ENCODE results near the gene RCCD1. TPM values are rescaled to one million over a fixed set of nuclear protein-coding genes. Genes with fewer than 3 reads are reported as not detected.

Gene RCCD1
- total and polyA plus RNA-seq, 9 of the 15 experiments (the other 6 are each of a cell fraction or from before 2014, with no cell fraction given), result 11.1 to 51.4 (median 24.7) TPM

DNA sequence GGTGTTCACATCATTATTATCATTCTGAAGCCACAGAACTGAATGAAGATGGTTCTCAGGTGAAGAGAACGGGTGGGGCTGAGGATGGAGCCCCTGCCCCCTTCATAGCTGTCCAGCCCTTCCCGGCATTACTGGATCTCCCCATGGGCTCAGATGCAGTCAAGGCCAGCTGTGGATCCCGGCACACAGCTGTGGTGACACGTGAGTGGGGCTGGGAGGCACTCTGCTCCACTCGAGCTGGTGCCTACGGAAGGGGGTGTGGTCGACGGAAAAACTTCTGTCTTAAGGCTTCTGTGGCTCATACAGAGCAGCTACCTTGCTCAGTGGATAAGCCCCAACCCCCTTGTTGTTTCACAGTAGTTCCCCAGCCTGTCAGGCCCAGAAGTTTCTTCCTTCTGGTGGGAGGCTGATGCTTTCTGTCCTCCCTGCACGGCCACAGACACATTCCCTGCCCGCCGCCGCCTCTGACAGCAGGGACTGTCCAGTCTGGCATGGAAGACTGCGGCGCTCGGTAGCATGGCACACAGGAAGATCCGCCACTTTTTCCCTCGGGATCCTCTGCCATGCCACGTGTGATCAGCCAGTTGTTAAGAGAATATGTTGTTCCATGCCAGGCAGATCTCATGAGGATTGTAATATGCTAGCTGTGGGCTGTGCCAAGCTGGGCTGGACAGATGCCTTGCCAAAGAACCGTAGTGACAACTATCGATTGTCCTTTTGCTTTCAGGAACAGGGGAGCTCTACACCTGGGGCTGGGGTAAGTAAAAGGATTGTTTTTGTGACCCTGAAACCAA lies 5.8 kb downstream of the RCCD1 start (continued):
- TF ChIP-seq, protein P1, sequence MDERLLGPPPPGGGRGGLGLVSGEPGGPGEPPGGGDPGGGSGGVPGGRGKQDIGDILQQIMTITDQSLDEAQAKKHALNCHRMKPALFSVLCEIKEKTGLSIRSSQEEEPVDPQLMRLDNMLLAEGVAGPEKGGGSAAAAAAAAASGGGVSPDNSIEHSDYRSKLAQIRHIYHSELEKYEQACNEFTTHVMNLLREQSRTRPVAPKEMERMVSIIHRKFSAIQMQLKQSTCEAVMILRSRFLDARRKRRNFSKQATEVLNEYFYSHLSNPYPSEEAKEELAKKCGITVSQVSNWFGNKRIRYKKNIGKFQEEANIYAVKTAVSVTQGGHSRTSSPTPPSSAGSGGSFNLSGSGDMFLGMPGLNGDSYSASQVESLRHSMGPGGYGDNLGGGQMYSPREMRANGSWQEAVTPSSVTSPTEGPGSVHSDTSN (CRISPR knock-in tag; IDR thresholded peaks at IDR 0.05; ENCODE audit: low read depth), result no peak
- TF ChIP-seq, protein P1 (tag; conservative IDR thresholded peaks at IDR 0.05; ENCODE audit: low read depth), result no peak

GRCh38 chr15:90962021-90962420 lies 7.3 kb downstream of the RCCD1 start:
- Histone ChIP-seq H3K9ac (ENCODE audit: insufficient read depth in 1 of 2, low read depth in 2 of 2, low read length in 2 of 2) (no peak overlapping the region), H4K20me1 (replicated peaks; ENCODE audit: control insufficient read depth, insufficient read depth, low read length) (no peaks in the 10 kb centered on the region), H3K4me3 (no peak overlapping the region), H3K9me1 (ENCODE audit: control insufficient read depth, insufficient read depth, low read length) (no peaks in the 10 kb centered on the region), H3K4me2 (ENCODE audit: insufficient read depth, low read length) (no peak overlapping the region), H3K9me3 (replicated peaks; ENCODE audit: control insufficient read depth, insufficient read depth, low read depth, low read length) (no peaks in the 10 kb centered on the region), H3K27ac (ENCODE audit: extremely low read depth, low read depth, low read length) (no peak overlapping the region), H3K36me3 (ENCODE audit: control insufficient read depth, insufficient read depth, low read length) (peaks cover 91% of the 10 kb centered on the region), H3K27me3 (ENCODE audit: control insufficient read depth in 2 of 2, insufficient read depth in 2 of 2, low read length in 2 of 2) (no peaks in the 10 kb centered on the region), H3K79me2 (ENCODE audit: control insufficient read depth, insufficient read depth, low read length) (peaks cover 20% of the 10 kb centered on the region; the same call in 2 of the 3 replicates), H3K4me1 (replicated peaks in 1 of 2; ENCODE audit: control insufficient read depth in 2 of 2, insufficient read depth in 2 of 2, low read length in 2 of 2) (peaks cover 0 to 9% of the 10 kb centered on the region in 2 experiments; a peak in 3 of 5 replicates), H2AFZ (ENCODE audit: low read depth, low read length) (no peak overlapping the region)
- ChIA-PET CTCF (ENCODE audit: low intra/inter-chr PET ratio) (no interaction called here), POLR2A (interaction anchor here (0.7 to 2.2 kb wide), 14 partner anchors 9 to 65 kb away, joined by 3 to 10 read pairs (median 4); partner anchors contain the start of genes HDDC3, PRC1 and UNC45A)
- FAIRE-seq (no peak), ATAC-seq (no peak), DNase-seq (ENCODE audit: extremely low read depth in 1 of 4, low spot score in 3 of 4) (no peak)
- intact Hi-C loops (cut with micrococcal nuclease) (no loop called here), in situ Hi-C loops (cut with MboI) (no loop called here)
- no TSS peak for BruUV-seq (replicated peaks)
- 73% methylated on average over 4 of the region's 4 CpGs for WGBS (ENCODE audit: insufficient coverage, low coverage, missing lambda C conversion rate)
- peak; percentile 32 for TF ChIP-seq POLR2B (IDR thresholded peaks at IDR 0.05; ENCODE audit: low read depth, partially characterized antibody)
- peak; percentile 60 for TF ChIP-seq POLR2A (conservative IDR thresholded peaks at IDR 0.05)
- no peak for TF ChIP-seq CBFA2T3 (IDR thresholded peaks at IDR 0.05)
- no peak for TF ChIP-seq CTBP1 (IDR thresholded peaks at IDR 0.05; ENCODE audit: borderline replicate concordance)
- TF ChIP-seq NCOA1 (IDR thresholded peaks at IDR 0.05; ENCODE audit: low read depth), result no peak
- no peak for TF ChIP-seq OTX1 (CRISPR knock-in tag; IDR thresholded peaks at IDR 0.05)
- no peak for TF ChIP-seq XRCC5 (IDR thresholded peaks at IDR 0.05; ENCODE audit: low read depth, low read length)
- TF ChIP-seq SUPT5H (IDR thresholded peaks at IDR 0.05), result peak; percentile 66
- no peak for TF ChIP-seq ZNF76 (CRISPR knock-in tag; IDR thresholded peaks at IDR 0.05; ENCODE audit: borderline replicate concordance)
- no peak for TF ChIP-seq ZNF12 (CRISPR knock-in tag; IDR thresholded peaks at IDR 0.05)

All from K562 (cell line).